ENCODE measurements around the gene C14orf180.
"Not testable (repeated sequence)": the region's sequence is repeated elsewhere in the genome, so short reads cannot be mapped to it uniquely, and the experiment has no call there.

Gene C14orf180

GRCh38 chr14:104579939-104580338 is 375 bp downstream of the C14orf180 start:
- DNase-seq: not testable (repeated sequence)

- DNase-seq: no peak
Measured at GRCh38 chr14:104580961-104581360, 1.4 kb downstream of the C14orf180 start.

- no peak for DNase-seq
Measured at GRCh38 chr14:104581521-104581920, 2.0 kb downstream of the C14orf180 start.

GRCh38 chr14:104582005-104582404 is 2.4 kb downstream of the C14orf180 start:
- no peak for DNase-seq

GRCh38 chr14:104582662-104583061 is 3.1 kb downstream of the C14orf180 start:
- DNase-seq: no peak

GRCh38 chr14:104583424-104584306 is 4.1 kb downstream of the C14orf180 start:
- DNase-seq: no peak

GRCh38 chr14:104584557-104584956 is 5.0 kb downstream of the C14orf180 start:
- DNase-seq: no peak

- no peak for DNase-seq
Measured at GRCh38 chr14:104585966-104586697, 6.6 kb downstream of the C14orf180 start.

GRCh38 chr14:104586832-104587620 is 7.5 kb downstream of the C14orf180 start:
- DNase-seq: no peak

GRCh38 chr14:104587641-104588040 is 8.1 kb downstream of the C14orf180 start:
- no peak for DNase-seq

GRCh38 chr14:104588066-104588857 is 8.7 kb downstream of the C14orf180 start:
- no peak for DNase-seq

- no peak for DNase-seq
Measured at GRCh38 chr14:104589338-104590195, 10.0 kb downstream of the C14orf180 start.

- DNase-seq: no peak
Measured at GRCh38 chr14:104590240-104590965, 10.8 kb downstream of the C14orf180 start.

GRCh38 chr14:104591031-104591430 is 11.5 kb downstream of the C14orf180 start:
- no peak for DNase-seq

GRCh38 chr14:104591506-104592291 is 12.1 kb downstream of the C14orf180 start:
- no peak for DNase-seq

- no peak for DNase-seq
Measured at GRCh38 chr14:104592292-104592672, 12.7 kb downstream of the C14orf180 start.

- no peak for DNase-seq
Measured at GRCh38 chr14:104592785-104593184, 13.2 kb downstream of the C14orf180 start.

GRCh38 chr14:104593241-104593701 is 13.7 kb downstream of the C14orf180 start:
- DNase-seq: no peak

GRCh38 chr14:104593710-104594136 is 14.2 kb downstream of the C14orf180 start:
- DNase-seq: no peak

All from right kidney (tissue), 1 donor.